Activated CD4-positive, alpha-beta T cell treated with anti-CD3 and anti-CD28 coated beads, Interleukin-2, amount 10 ng/mL, durations not matched to agents 24 days and 14 days (primary cell): ENCODE data around the gene NMNAT3. TPM values are rescaled to one million over a fixed set of nuclear protein-coding genes. Genes with fewer than 3 reads are reported as not detected.

Experiments used
- DNase-seq: peaks from one replicate; pipeline ENCODE4 v3.0.0; 2022
- H3K27ac Mint-ChIP-seq: one replicate; pipeline ENCODE4 v1.8.0; 2022; ENCODE audit warnings: mild to moderate bottlenecking, mixed read lengths
- H3K27me3 Mint-ChIP-seq: one replicate; pipeline ENCODE4 v1.8.0; 2022; ENCODE audit warnings: mixed read lengths
- H3K36me3 Mint-ChIP-seq: one replicate; pipeline ENCODE4 v1.8.0; 2022; ENCODE audit warnings: low read depth, mild to moderate bottlenecking, mixed read lengths
- H3K4me1 Mint-ChIP-seq: one replicate; pipeline ENCODE4 v1.8.0; 2021; ENCODE audit warnings: mixed read lengths
- H3K4me3 Mint-ChIP-seq: one replicate; pipeline ENCODE4 v1.8.0; 2022; ENCODE audit warnings: mild to moderate bottlenecking, moderate library complexity, mixed read lengths
- H3K9me3 Mint-ChIP-seq: one replicate; pipeline ENCODE4 v1.8.0; 2021; ENCODE audit warnings: mixed read lengths
- intact Hi-C: fragments of 100-400 bp; cut with micrococcal nuclease; formaldehyde crosslinking; loops from one replicate; pipeline ENCODE4 v1.15.1; 2023
- total RNA-seq: library from RNA; stranded (reverse); gene quantifications from 2 replicates; pipeline ENCODE4 v1.2.3, GENCODE V29; 2022

The NMNAT3 gene
- total RNA-seq, 1 donor from 2014 or later = 1.0 TPM

- intact Hi-C loops = no loop called here
- no peak overlapping the region for H3K27ac Mint-ChIP-seq
- no peaks in the 10 kb centered on the region for H3K36me3 Mint-ChIP-seq
- no peak overlapping the region for H3K4me3 Mint-ChIP-seq
- H3K27me3 Mint-ChIP-seq = peaks cover 4% of the 10 kb centered on the region
- DNase-seq = no peak
- no peaks in the 10 kb centered on the region for H3K4me1 Mint-ChIP-seq
- H3K9me3 Mint-ChIP-seq = no peaks in the 10 kb centered on the region
Observed at GRCh38 chr3:139552632-139553365, 125.0 kb downstream of the NMNAT3 start.

- DNase-seq = no peak
- Mint-ChIP-seq H3K4me3 (no peak overlapping the region), H3K4me1 (no peaks in the 10 kb centered on the region), H3K9me3 (no peaks in the 10 kb centered on the region), H3K27me3 (peaks cover 2% of the 10 kb centered on the region), H3K36me3 (no peaks in the 10 kb centered on the region), H3K27ac (no peak overlapping the region)
- intact Hi-C loops = no loop called here
Observed at GRCh38 chr3:139548801-139549200, 129.0 kb downstream of the NMNAT3 start.

GRCh38 chr3:139547666-139548065, 130.1 kb downstream of the NMNAT3 start:
- no peaks in the 10 kb centered on the region for H3K4me1 Mint-ChIP-seq
- no peak overlapping the region for H3K4me3 Mint-ChIP-seq
- H3K9me3 Mint-ChIP-seq = no peaks in the 10 kb centered on the region
- H3K36me3 Mint-ChIP-seq = no peaks in the 10 kb centered on the region
- DNase-seq = no peak
- H3K27ac Mint-ChIP-seq = no peak overlapping the region
- intact Hi-C loops = no loop called here
- H3K27me3 Mint-ChIP-seq = peaks cover 2% of the 10 kb centered on the region

GRCh38 chr3:139546772-139547171, 131.0 kb downstream of the NMNAT3 start:
- Mint-ChIP-seq H3K27me3 (peaks cover 9% of the 10 kb centered on the region), H3K4me1 (no peaks in the 10 kb centered on the region), H3K9me3 (no peaks in the 10 kb centered on the region), H3K36me3 (no peaks in the 10 kb centered on the region), H3K27ac (no peak overlapping the region), H3K4me3 (no peak overlapping the region)
- intact Hi-C loops = no loop called here
- no peak for DNase-seq

- Mint-ChIP-seq H3K4me1 (peaks cover 8% of the 10 kb centered on the region), H3K36me3 (no peaks in the 10 kb centered on the region), H3K27ac (no peak overlapping the region), H3K9me3 (no peaks in the 10 kb centered on the region), H3K27me3 (peaks cover 43% of the 10 kb centered on the region), H3K4me3 (no peak overlapping the region)
- intact Hi-C loops = no loop called here
- DNase-seq = no peak
Observed at GRCh38 chr3:139541532-139542288, 136.1 kb downstream of the NMNAT3 start.

GRCh38 chr3:139540651-139541531, 136.9 kb downstream of the NMNAT3 start:
- H3K36me3 Mint-ChIP-seq = no peaks in the 10 kb centered on the region
- intact Hi-C loops = no loop called here
- H3K4me1 Mint-ChIP-seq = peaks cover 8% of the 10 kb centered on the region
- no peaks in the 10 kb centered on the region for H3K9me3 Mint-ChIP-seq
- no peak for DNase-seq
- H3K4me3 Mint-ChIP-seq = no peak overlapping the region
- peaks cover 43% of the 10 kb centered on the region for H3K27me3 Mint-ChIP-seq
- H3K27ac Mint-ChIP-seq = no peak overlapping the region

- Mint-ChIP-seq H3K9me3 (no peaks in the 10 kb centered on the region), H3K27ac (no peak overlapping the region), H3K36me3 (no peaks in the 10 kb centered on the region), H3K4me3 (no peak overlapping the region), H3K4me1 (peaks cover 8% of the 10 kb centered on the region), H3K27me3 (peaks cover 43% of the 10 kb centered on the region)
- no peak for DNase-seq
- intact Hi-C loops = no loop called here
Observed at GRCh38 chr3:139538733-139539132, 139.0 kb downstream of the NMNAT3 start.

- no peaks in the 10 kb centered on the region for H3K36me3 Mint-ChIP-seq
- no peak overlapping the region for H3K27ac Mint-ChIP-seq
- H3K4me3 Mint-ChIP-seq = no peak overlapping the region
- peaks cover 43% of the 10 kb centered on the region for H3K27me3 Mint-ChIP-seq
- intact Hi-C loops = no loop called here
- no peaks in the 10 kb centered on the region for H3K9me3 Mint-ChIP-seq
- peaks cover 8% of the 10 kb centered on the region for H3K4me1 Mint-ChIP-seq
- no peak for DNase-seq
Observed at GRCh38 chr3:139537795-139538621, 139.8 kb downstream of the NMNAT3 start.

GRCh38 chr3:139537361-139537760, 140.4 kb downstream of the NMNAT3 start:
- Mint-ChIP-seq H3K36me3 (no peaks in the 10 kb centered on the region), H3K9me3 (no peaks in the 10 kb centered on the region), H3K4me1 (peaks cover 8% of the 10 kb centered on the region), H3K27ac (no peak overlapping the region), H3K27me3 (peaks cover 41% of the 10 kb centered on the region), H3K4me3 (no peak overlapping the region)
- no peak for DNase-seq
- intact Hi-C loops = no loop called here

GRCh38 chr3:139534992-139535879, 142.5 kb downstream of the NMNAT3 start:
- H3K27me3 Mint-ChIP-seq = peaks cover 25% of the 10 kb centered on the region
- H3K4me1 Mint-ChIP-seq = peaks cover 5% of the 10 kb centered on the region
- no peak overlapping the region for H3K4me3 Mint-ChIP-seq
- H3K9me3 Mint-ChIP-seq = no peaks in the 10 kb centered on the region
- no peak overlapping the region for H3K27ac Mint-ChIP-seq
- no peak for DNase-seq
- intact Hi-C loops = no loop called here
- H3K36me3 Mint-ChIP-seq = no peaks in the 10 kb centered on the region

GRCh38 chr3:139534455-139534812, 143.3 kb downstream of the NMNAT3 start:
- peaks cover 5% of the 10 kb centered on the region for H3K4me1 Mint-ChIP-seq
- H3K9me3 Mint-ChIP-seq = no peaks in the 10 kb centered on the region
- H3K27me3 Mint-ChIP-seq = peaks cover 22% of the 10 kb centered on the region
- H3K27ac Mint-ChIP-seq = no peak overlapping the region
- intact Hi-C loops = no loop called here
- H3K36me3 Mint-ChIP-seq = no peaks in the 10 kb centered on the region
- no peak for DNase-seq
- no peak overlapping the region for H3K4me3 Mint-ChIP-seq

GRCh38 chr3:139533781-139534454, 143.9 kb downstream of the NMNAT3 start:
- Mint-ChIP-seq H3K4me3 (no peak overlapping the region), H3K36me3 (no peaks in the 10 kb centered on the region), H3K27ac (no peak overlapping the region), H3K9me3 (no peaks in the 10 kb centered on the region), H3K4me1 (peaks cover 4% of the 10 kb centered on the region), H3K27me3 (peaks cover 20% of the 10 kb centered on the region)
- no peak for DNase-seq
- intact Hi-C loops = no loop called here
